HL-60 (cell line): ENCODE results near the gene CHID1.

Experiments
- DNase-seq, 2 experiments: peaks; one replicate each; pipeline ENCODE4 v3.0.0-alpha.2; 2010 to 2020; ENCODE audit warnings: low read depth in 1 of 2, low spot score in 1 of 2
- H3K27ac ChIP-seq: fragments of 250-450 bp; sonication (Bioruptor Pico); replicated peaks from 2 replicates; pipeline ENCODE4 v1.5.1; 2020; ENCODE audit warnings: mild to moderate bottlenecking, moderate library complexity
- H3K27me3 ChIP-seq: fragments of 250-450 bp; sonication (Bioruptor Pico); 2 replicates; pipeline ENCODE4 v1.5.1; 2021; ENCODE audit warnings: mild to moderate bottlenecking, moderate library complexity; ENCODE audit not compliant: insufficient read depth, poor library complexity, severe bottlenecking
- H3K4me3 ChIP-seq: replicated peaks from 2 replicates; pipeline ENCODE4 v1.5.1; 2011; ENCODE audit warnings: mild to moderate bottlenecking, control low read depth, low read length; ENCODE audit not compliant: insufficient read depth
- CTCF ChIP-seq: IDR thresholded peaks from one replicate; pipeline ENCODE4 v1.5.1; 2011; ENCODE audit warnings: low read length, control low read depth, inconsistent platforms; ENCODE audit not compliant: insufficient read depth
- GABPA ChIP-seq: IDR thresholded peaks from 2 replicates; pipeline ENCODE4 v1.6.1; 2012; ENCODE audit warnings: low read depth
- POLR2AphosphoS5 ChIP-seq: IDR thresholded peaks from 2 replicates; pipeline ENCODE4 v1.6.1; 2012; ENCODE audit warnings: low read depth
- REST ChIP-seq: IDR thresholded peaks from 2 replicates; pipeline ENCODE4 v1.6.1; 2012; ENCODE audit warnings: low read depth; ENCODE audit not compliant: insufficient replicate concordance
- SPI1 ChIP-seq: IDR thresholded peaks from 2 replicates; pipeline ENCODE4 v1.6.1; 2012; ENCODE audit warnings: low read depth, mild to moderate bottlenecking, borderline replicate concordance

Gene CHID1

GRCh38 chr11:829847-830294 is 80.7 kb downstream of the CHID1 start:
- no peak for DNase-seq

GRCh38 chr11:829176-829846 is 81.3 kb downstream of the CHID1 start:
- H3K4me3 ChIP-seq = no peak overlapping the region
- TF ChIP-seq SPI1 = no peak
- TF ChIP-seq REST = no peak
- no peak for TF ChIP-seq CTCF
- TF ChIP-seq POLR2AphosphoS5 = no peak
- no peak for TF ChIP-seq GABPA
- peaks cover 9% of the 10 kb centered on the region for H3K27me3 ChIP-seq
- no peak for DNase-seq
- H3K27ac ChIP-seq = peak overlapping the region; percentile 16; the same call in 1 of the 2 replicates

More at GRCh38 chr11:829847-830294, 80.7 kb downstream of the CHID1 start:
- H3K4me3 ChIP-seq = no peak overlapping the region
- peaks cover 9% of the 10 kb centered on the region for H3K27me3 ChIP-seq
- TF ChIP-seq CTCF = no peak
- no peak for TF ChIP-seq REST
- TF ChIP-seq SPI1 = no peak
- no peak for TF ChIP-seq GABPA
- TF ChIP-seq POLR2AphosphoS5 = no peak
- H3K27ac ChIP-seq = no peak overlapping the region

GRCh38 chr11:828506-829175 is 82.0 kb downstream of the CHID1 start:
- no peak for TF ChIP-seq REST
- Histone ChIP-seq H3K27me3 (peaks cover 9% of the 10 kb centered on the region), H3K4me3 (no peak overlapping the region), H3K27ac (peak overlapping the region; percentile 16; the same call in 1 of the 2 replicates)
- DNase-seq = no peak
